Epithelial cell of esophagus (primary cell): ENCODE measurements around the gene ZC2HC1C.

Experiments used
- DNase-seq: peaks from one replicate; pipeline ENCODE4 v3.0.0; 2010; ENCODE audit warnings: low read depth
- H3K4me3 ChIP-seq: 2 replicates; pipeline ENCODE4 v1.5.1; 2011; ENCODE audit warnings: mild to moderate bottlenecking, low read length, control low read depth
- CTCF ChIP-seq: IDR thresholded peaks from 2 replicates; pipeline ENCODE4 v1.5.1; 2011; ENCODE audit warnings: low read depth, mild to moderate bottlenecking, low read length, control low read depth, inconsistent platforms; ENCODE audit not compliant: insufficient read depth; ENCODE audit errors: missing control alignments

ZC2HC1C gene

GRCh38 chr14:75046899-75047298, 22.5 kb upstream of the ZC2HC1C start:
- no peak for DNase-seq
- H3K4me3 ChIP-seq: no peak overlapping the region
- TF ChIP-seq CTCF: no peak

DNA sequence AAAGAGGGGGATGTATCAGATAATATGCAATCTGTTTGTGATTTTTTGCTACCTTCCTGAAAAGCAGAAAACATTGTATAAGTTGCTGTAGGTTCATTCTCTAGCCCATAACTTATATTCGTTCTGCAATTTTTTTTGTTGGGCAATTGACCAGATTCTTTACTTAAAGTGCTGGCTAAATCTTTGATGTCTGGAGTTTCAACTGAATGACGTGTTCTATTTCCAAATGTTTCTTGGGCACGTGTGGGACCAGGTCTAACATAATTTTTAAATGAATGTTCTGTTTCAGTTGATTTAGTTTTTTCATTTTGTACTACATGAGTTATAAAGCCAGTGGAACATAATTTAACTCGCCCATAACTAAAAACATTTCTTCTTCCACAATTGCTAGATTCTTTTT, 21.9 kb upstream of the ZC2HC1C start:
- no peak overlapping the region for H3K4me3 ChIP-seq
- no peak for DNase-seq
- TF ChIP-seq CTCF: no peak

- no peak for DNase-seq
- H3K4me3 ChIP-seq: no peak overlapping the region
- TF ChIP-seq CTCF: no peak
Measured at GRCh38 chr14:75048101-75048500, 21.3 kb upstream of the ZC2HC1C start.

DNA sequence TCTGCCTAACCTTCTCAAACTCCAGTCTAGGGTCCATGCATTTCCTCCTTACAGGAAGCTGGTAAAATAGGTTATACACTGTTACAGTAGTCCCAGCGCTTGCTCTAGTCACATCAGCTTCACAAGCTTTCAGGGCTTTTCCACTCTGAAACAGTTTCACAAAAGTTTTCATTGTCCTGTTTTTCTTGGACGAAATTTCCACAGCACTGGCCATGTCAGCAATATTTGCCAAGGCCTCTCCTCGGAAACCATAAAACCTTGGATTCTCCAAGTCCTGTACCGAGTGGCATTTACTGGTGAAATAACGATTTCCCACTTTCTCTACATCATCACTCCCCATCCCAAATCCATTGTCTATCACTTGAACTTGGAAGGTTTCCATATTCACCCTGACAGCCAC, 20.3 kb upstream of the ZC2HC1C start:
- no peak for DNase-seq
- no peak for TF ChIP-seq CTCF
- no peak overlapping the region for H3K4me3 ChIP-seq

DNA sequence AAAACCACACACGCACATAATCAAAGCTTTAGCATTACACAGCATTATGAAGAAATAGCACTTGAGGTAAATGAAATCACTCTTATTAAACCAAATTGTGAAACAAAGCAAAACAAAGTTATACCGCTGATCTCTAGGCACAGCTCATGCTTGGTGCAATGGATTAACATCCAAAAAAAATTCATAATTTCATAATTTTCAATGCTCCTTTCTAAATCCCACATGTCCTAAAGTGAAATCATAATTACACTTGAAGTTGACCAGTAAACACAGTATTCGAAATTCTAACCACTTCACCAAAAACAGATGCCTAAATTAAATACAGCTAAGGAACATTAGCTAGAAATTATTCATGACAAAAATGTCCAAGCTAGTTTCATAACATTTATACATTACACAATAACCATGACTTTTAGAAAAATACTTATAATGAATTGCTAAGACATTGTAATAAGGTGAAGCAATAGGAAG, 19.7 kb upstream of the ZC2HC1C start:
- no peak for TF ChIP-seq CTCF
- H3K4me3 ChIP-seq: no peak overlapping the region
- no peak for DNase-seq

DNA sequence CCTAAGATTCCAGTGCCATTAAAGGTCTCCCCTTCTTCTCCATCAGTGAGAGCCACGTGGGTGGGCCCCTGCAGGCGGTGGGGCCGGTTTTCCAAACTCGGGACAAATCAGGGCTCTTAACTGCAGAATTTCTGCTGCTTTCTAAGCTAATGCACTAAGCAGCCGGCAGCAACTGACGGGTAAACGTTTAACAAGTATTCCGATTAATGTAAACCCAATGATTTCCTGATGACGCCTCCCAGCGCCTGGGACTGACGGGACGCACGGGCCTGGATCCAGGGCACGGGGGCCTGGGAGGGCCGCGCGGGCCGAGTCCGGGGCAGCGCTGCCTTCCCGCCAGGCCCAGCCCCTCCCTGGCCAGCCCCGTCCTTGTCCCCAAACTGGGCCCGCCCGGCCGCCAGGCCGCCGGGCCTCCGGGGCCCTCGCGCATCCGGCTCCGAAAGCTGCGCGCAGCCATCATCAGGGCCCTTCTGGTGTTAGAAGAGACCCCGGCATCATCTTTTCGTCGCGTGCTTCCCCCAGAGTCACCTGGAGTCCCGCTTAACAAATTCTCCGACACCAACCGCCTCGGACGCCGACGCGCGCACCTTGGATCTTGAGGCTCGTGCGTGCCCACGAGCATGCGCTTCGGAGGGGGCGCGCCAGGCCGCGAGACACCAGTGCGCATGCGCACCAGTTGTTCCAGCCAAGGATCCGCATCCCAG, 18.4 kb upstream of the ZC2HC1C start, which contains the start of gene MLH3:
Gene MLH3 (minus strand): TSS at position 616 of the 704 bp plus-strand sequence. CDS start 1,812 bp downstream, outside the sequence.
- TF ChIP-seq CTCF: no peak
- DNase-seq: peak; percentile 79
- H3K4me3 ChIP-seq: peak within 1 kb of the TSS; percentile 54

GRCh38 chr14:75051556-75051899, 17.9 kb upstream of the ZC2HC1C start:
- H3K4me3 ChIP-seq: peak overlapping the region; percentile 54
- DNase-seq: no peak
- no peak for TF ChIP-seq CTCF
